Stimulated activated effector memory CD8-positive, alpha-beta T cell treated with anti-CD3 and anti-CD28 coated beads, Interleukin-12 subunit alpha, Interleukin-12 subunit beta, amount 100 ng/mL, for 72 hours (primary cell): ENCODE data around the gene BMERB1.
"Not testable (repeated sequence)": the region's sequence is repeated elsewhere in the genome, so short reads cannot be mapped to it uniquely, and the experiment has no call there.

Experiments used
- ATAC-seq: fragments of 150-1000 bp; cut with Tn5 transposase; 2 replicates; pipeline ENCODE4 v1.10.0; 2021
- DNase-seq, 2 donors: peaks; one replicate each; pipeline ENCODE4 v3.0.0; 2021 to 2022; ENCODE audit warnings: low spot score in 2 of 2
- H3K27ac Mint-ChIP-seq: one replicate; pipeline ENCODE4 v1.8.0; 2022; ENCODE audit warnings: mild to moderate bottlenecking, mixed read lengths
- H3K36me3 Mint-ChIP-seq: one replicate; pipeline ENCODE4 v1.8.0; 2022; ENCODE audit warnings: mild to moderate bottlenecking, mixed read lengths
- H3K4me1 Mint-ChIP-seq: one replicate; pipeline ENCODE4 v1.8.0; 2022; ENCODE audit warnings: mixed read lengths
- H3K4me3 Mint-ChIP-seq: one replicate; pipeline ENCODE4 v1.8.0; 2022; ENCODE audit warnings: mild to moderate bottlenecking, mixed read lengths
- H3K9me3 Mint-ChIP-seq: one replicate; pipeline ENCODE4 v1.8.0; 2022; ENCODE audit warnings: mixed read lengths

BMERB1 gene

DNA sequence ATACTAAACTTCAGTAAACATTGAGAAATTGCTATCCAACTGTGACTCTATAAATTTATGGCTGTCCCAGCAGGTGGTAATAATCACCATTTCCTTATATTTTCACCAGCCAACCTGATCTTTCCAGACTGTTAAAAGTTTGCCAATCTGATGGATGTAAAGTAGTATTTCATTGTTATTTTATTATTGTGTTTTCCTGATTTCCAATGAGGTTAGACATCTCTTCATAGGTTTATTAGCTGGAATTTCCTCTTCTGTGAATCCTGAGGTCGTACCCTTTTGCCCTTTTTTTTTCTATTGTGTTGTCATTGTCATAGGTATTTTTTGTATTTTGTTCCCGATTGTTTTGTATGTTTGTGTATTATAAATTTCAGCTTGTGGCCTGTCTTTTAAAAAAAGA is 31.7 kb downstream of the BMERB1 start:
- peaks cover 3% of the 10 kb centered on the region for H3K9me3 Mint-ChIP-seq
- ATAC-seq (no peak), DNase-seq (no peak)
- H3K36me3 Mint-ChIP-seq, result no peaks in the 10 kb centered on the region
- no peak overlapping the region for H3K4me3 Mint-ChIP-seq
- H3K4me1 Mint-ChIP-seq, result no peaks in the 10 kb centered on the region
- no peak overlapping the region for H3K27ac Mint-ChIP-seq

GRCh38 chr16:15466886-15467781 is 32.7 kb downstream of the BMERB1 start:
- Mint-ChIP-seq H3K4me3 (no peak overlapping the region), H3K4me1 (no peaks in the 10 kb centered on the region), H3K36me3 (no peaks in the 10 kb centered on the region), H3K27ac (no peak overlapping the region), H3K9me3 (peaks cover 3% of the 10 kb centered on the region)
- DNase-seq, result no peak
- no peak for ATAC-seq

- not testable (repeated sequence) for H3K9me3 Mint-ChIP-seq, H3K4me3 Mint-ChIP-seq, DNase-seq, ATAC-seq, H3K36me3 Mint-ChIP-seq
- peaks cover 14% of the 10 kb centered on the region for H3K4me1 Mint-ChIP-seq
- H3K27ac Mint-ChIP-seq, result peak overlapping the region; percentile 71
Measured at GRCh38 chr16:15476971-15477370, 42.6 kb downstream of the BMERB1 start.

GRCh38 chr16:15477802-15478201 is 43.4 kb downstream of the BMERB1 start:
- ATAC-seq (peak; percentile 78), DNase-seq (no peak)
- H3K27ac Mint-ChIP-seq, result no peak overlapping the region

GRCh38 chr16:15482068-15482747 is 47.8 kb downstream of the BMERB1 start:
- no peak overlapping the region for H3K27ac Mint-ChIP-seq
- peak; percentile 82 for ATAC-seq
- H3K4me3 Mint-ChIP-seq, result peak overlapping the region; percentile 15
- no peaks in the 10 kb centered on the region for H3K9me3 Mint-ChIP-seq
- peaks cover 14% of the 10 kb centered on the region for H3K4me1 Mint-ChIP-seq
- H3K36me3 Mint-ChIP-seq, result no peaks in the 10 kb centered on the region
- DNase-seq, result no peak

More at GRCh38 chr16:15477802-15478201, 43.4 kb downstream of the BMERB1 start:
- Mint-ChIP-seq H3K4me1 (peaks cover 20% of the 10 kb centered on the region), H3K9me3 (no peaks in the 10 kb centered on the region), H3K4me3 (peak overlapping the region; percentile 2), H3K36me3 (no peaks in the 10 kb centered on the region)

- no peak for DNase-seq
- Mint-ChIP-seq H3K36me3 (no peaks in the 10 kb centered on the region), H3K4me1 (peaks cover 8% of the 10 kb centered on the region), H3K9me3 (no peaks in the 10 kb centered on the region), H3K4me3 (no peak overlapping the region), H3K27ac (no peak overlapping the region)
- no peak for ATAC-seq
Measured at GRCh38 chr16:15482748-15483298, 48.4 kb downstream of the BMERB1 start.

DNA sequence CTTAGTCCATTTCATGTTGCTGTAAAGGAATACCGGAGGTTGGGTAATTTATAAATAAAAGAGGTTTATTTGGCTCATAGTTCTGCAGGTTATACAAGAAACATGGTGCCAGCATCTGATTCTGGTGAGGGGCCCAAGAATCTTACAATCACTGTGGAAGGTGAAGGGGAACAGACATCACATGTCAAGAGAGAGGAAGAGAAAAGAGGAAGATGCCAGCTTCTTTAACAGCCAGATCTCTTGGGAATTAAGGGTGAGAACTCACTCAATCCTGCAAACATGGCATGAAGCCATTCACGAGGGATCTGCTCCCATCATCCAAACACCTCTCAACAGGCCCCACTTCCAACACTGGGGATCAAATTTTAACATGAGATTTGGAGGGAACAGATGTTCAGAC is 49.5 kb downstream of the BMERB1 start:
- Mint-ChIP-seq H3K4me3 (no peak overlapping the region), H3K27ac (no peak overlapping the region), H3K9me3 (no peaks in the 10 kb centered on the region), H3K4me1 (peaks cover 8% of the 10 kb centered on the region), H3K36me3 (no peaks in the 10 kb centered on the region)
- DNase-seq, result no peak
- no peak for ATAC-seq

GRCh38 chr16:15484662-15485061 is 50.3 kb downstream of the BMERB1 start:
- Mint-ChIP-seq H3K36me3 (no peaks in the 10 kb centered on the region), H3K27ac (no peak overlapping the region), H3K9me3 (no peaks in the 10 kb centered on the region), H3K4me3 (no peak overlapping the region), H3K4me1 (peaks cover 16% of the 10 kb centered on the region)
- ATAC-seq (no peak), DNase-seq (no peak)

- Mint-ChIP-seq H3K4me3 (no peak overlapping the region), H3K36me3 (no peaks in the 10 kb centered on the region), H3K9me3 (no peaks in the 10 kb centered on the region), H3K4me1 (peaks cover 21% of the 10 kb centered on the region), H3K27ac (no peak overlapping the region)
- no peak for ATAC-seq
- DNase-seq, result no peak
Measured at GRCh38 chr16:15485175-15485574, 50.8 kb downstream of the BMERB1 start.

DNA sequence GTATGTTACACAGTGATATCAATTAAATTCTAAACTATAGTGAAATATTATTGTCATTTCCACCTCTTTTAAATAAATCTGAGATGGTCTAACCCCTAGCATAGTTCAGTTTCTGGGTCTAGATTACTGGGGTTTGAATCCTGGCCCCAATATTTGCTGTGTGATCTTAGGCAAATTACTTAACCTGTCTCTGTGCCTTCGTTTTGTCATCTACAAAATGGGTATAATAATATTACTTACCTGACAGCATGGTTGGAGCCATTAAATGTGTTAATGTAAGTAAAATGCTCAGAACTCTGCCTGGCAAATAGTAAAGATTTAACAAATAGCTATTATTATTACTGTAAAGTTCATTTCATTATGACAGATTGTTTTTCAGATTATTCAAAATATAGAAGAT is 52.3 kb downstream of the BMERB1 start:
- H3K4me3 Mint-ChIP-seq, result no peak overlapping the region
- no peaks in the 10 kb centered on the region for H3K36me3 Mint-ChIP-seq
- peaks cover 31% of the 10 kb centered on the region for H3K4me1 Mint-ChIP-seq
- H3K9me3 Mint-ChIP-seq, result no peaks in the 10 kb centered on the region
- no peak overlapping the region for H3K27ac Mint-ChIP-seq
- DNase-seq (no peak), ATAC-seq (no peak)

- H3K4me1 Mint-ChIP-seq, result peaks cover 27% of the 10 kb centered on the region
- H3K9me3 Mint-ChIP-seq, result no peaks in the 10 kb centered on the region
- no peak overlapping the region for H3K4me3 Mint-ChIP-seq
- H3K36me3 Mint-ChIP-seq, result no peaks in the 10 kb centered on the region
- DNase-seq, result no peak
- ATAC-seq, result no peak
- H3K27ac Mint-ChIP-seq, result no peak overlapping the region
Measured at GRCh38 chr16:15487336-15488284, 53.2 kb downstream of the BMERB1 start.

GRCh38 chr16:15489016-15489415 is 54.6 kb downstream of the BMERB1 start:
- H3K4me1 Mint-ChIP-seq, result peaks cover 33% of the 10 kb centered on the region
- DNase-seq (no peak), ATAC-seq (no peak)
- H3K27ac Mint-ChIP-seq, result peak overlapping the region; percentile 88
- no peaks in the 10 kb centered on the region for H3K9me3 Mint-ChIP-seq
- H3K4me3 Mint-ChIP-seq, result peak overlapping the region; percentile 40
- no peaks in the 10 kb centered on the region for H3K36me3 Mint-ChIP-seq

- Mint-ChIP-seq H3K4me3 (peak overlapping the region; percentile 40), H3K4me1 (peaks cover 33% of the 10 kb centered on the region), H3K36me3 (no peaks in the 10 kb centered on the region), H3K27ac (peak overlapping the region; percentile 88), H3K9me3 (no peaks in the 10 kb centered on the region)
- ATAC-seq (no peak), DNase-seq (no peak)
Measured at GRCh38 chr16:15490123-15490711, 55.8 kb downstream of the BMERB1 start.

GRCh38 chr16:15491411-15491810 is 57.0 kb downstream of the BMERB1 start:
- peaks cover 40% of the 10 kb centered on the region for H3K4me1 Mint-ChIP-seq
- DNase-seq (no peak), ATAC-seq (no peak)
- no peaks in the 10 kb centered on the region for H3K36me3 Mint-ChIP-seq
- no peaks in the 10 kb centered on the region for H3K9me3 Mint-ChIP-seq
- H3K27ac Mint-ChIP-seq, result peak overlapping the region; percentile 66
- H3K4me3 Mint-ChIP-seq, result no peak overlapping the region
